NAMALWA (cell line): ENCODE results near the gene TMEM86B.
A peak's percentile ranks its signal among the peaks of the same experiment; 100 is the strongest.

Source experiments
- DNase-seq: peaks from one replicate; pipeline ENCODE4 v3.0.0-alpha.2; 2015; ENCODE audit warnings: low spot score

TMEM86B gene

GRCh38 chr19:55257461-55258420, 29.2 kb upstream of the TMEM86B start:
- peak; percentile 56 for DNase-seq

GRCh38 chr19:55256562-55257460, 28.2 kb upstream of the TMEM86B start:
- DNase-seq: peak; percentile 67

- peak; percentile 41 for DNase-seq
These were observed 27.3 kb upstream of the TMEM86B start for GRCh38 chr19:55255618-55256423.

- DNase-seq: peak; percentile 38
These were observed 26.0 kb upstream of the TMEM86B start for GRCh38 chr19:55254625-55254977.

- peak; percentile 96 for DNase-seq
These were observed 25.5 kb upstream of the TMEM86B start for GRCh38 chr19:55253842-55254624.

- no peak for DNase-seq
These were observed 24.4 kb upstream of the TMEM86B start for GRCh38 chr19:55252760-55253663.

GRCh38 chr19:55251341-55252081, 22.9 kb upstream of the TMEM86B start:
- DNase-seq: no peak

- no peak for DNase-seq
These were observed 21.9 kb upstream of the TMEM86B start for GRCh38 chr19:55250262-55251036.

GRCh38 chr19:55249841-55250240, 21.3 kb upstream of the TMEM86B start:
- DNase-seq: no peak

- DNase-seq: no peak
These were observed 20.1 kb upstream of the TMEM86B start for GRCh38 chr19:55248704-55249103.

GRCh38 chr19:55248166-55248675, 19.7 kb upstream of the TMEM86B start:
- no peak for DNase-seq

GRCh38 chr19:55247621-55248099, 19.1 kb upstream of the TMEM86B start:
- DNase-seq: no peak

- no peak for DNase-seq
These were observed 18.2 kb upstream of the TMEM86B start for GRCh38 chr19:55246462-55247451.

- DNase-seq: no peak
These were observed 16.8 kb upstream of the TMEM86B start for GRCh38 chr19:55245236-55245904.

GRCh38 chr19:55244004-55244680, 15.6 kb upstream of the TMEM86B start:
- no peak for DNase-seq

- no peak for DNase-seq
These were observed 14.0 kb upstream of the TMEM86B start for GRCh38 chr19:55242517-55242916.
